Measurements from ENCODE around the gene SLC16A13.

The SLC16A13 gene

GRCh38 chr17:7014995-7015958, 20.5 kb upstream of the SLC16A13 start:
- TF ChIP-seq CTCF (IDR thresholded peaks at IDR 0.05; ENCODE audit: insufficient read depth, missing control alignments) = no peak
- FAIRE-seq = no peak
- no peak for DNase-seq (ENCODE audit: insufficient read length, low spot score)

DNA sequence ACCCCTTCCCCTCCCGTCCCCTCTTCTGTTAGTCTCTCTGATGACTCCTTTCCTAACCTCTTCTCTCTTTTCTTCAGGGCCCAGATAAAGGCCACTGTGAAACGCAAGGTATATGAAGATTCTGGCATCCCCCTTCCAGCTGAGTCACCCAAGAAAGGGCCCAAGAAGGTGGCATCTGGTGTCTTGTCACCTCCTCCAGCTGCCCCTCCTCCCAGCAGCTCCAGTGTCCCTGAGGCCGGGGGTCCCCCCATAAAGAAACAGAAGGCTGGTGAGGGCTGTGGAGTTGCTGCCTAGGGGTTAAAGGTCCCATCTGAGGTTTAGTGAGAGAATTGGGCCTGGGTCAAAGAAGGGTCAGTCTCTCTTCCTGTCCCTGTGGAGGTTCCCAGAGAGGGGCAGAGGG, 19.4 kb upstream of the SLC16A13 start:
- FAIRE-seq = no peak
- DNase-seq (ENCODE audit: insufficient read length, low spot score) = no peak
- TF ChIP-seq CTCF (IDR thresholded peaks at IDR 0.05; ENCODE audit: insufficient read depth, missing control alignments) = no peak

- no peak for TF ChIP-seq CTCF (IDR thresholded peaks at IDR 0.05; ENCODE audit: insufficient read depth, missing control alignments)
- no peak for FAIRE-seq
- no peak for DNase-seq (ENCODE audit: insufficient read length, low spot score)
These were observed 18.7 kb upstream of the SLC16A13 start for GRCh38 chr17:7016886-7017826.

- DNase-seq (ENCODE audit: insufficient read length, low spot score) = no peak
- no peak for FAIRE-seq
These were observed 18.0 kb upstream of the SLC16A13 start for GRCh38 chr17:7017827-7018200.

DNA sequence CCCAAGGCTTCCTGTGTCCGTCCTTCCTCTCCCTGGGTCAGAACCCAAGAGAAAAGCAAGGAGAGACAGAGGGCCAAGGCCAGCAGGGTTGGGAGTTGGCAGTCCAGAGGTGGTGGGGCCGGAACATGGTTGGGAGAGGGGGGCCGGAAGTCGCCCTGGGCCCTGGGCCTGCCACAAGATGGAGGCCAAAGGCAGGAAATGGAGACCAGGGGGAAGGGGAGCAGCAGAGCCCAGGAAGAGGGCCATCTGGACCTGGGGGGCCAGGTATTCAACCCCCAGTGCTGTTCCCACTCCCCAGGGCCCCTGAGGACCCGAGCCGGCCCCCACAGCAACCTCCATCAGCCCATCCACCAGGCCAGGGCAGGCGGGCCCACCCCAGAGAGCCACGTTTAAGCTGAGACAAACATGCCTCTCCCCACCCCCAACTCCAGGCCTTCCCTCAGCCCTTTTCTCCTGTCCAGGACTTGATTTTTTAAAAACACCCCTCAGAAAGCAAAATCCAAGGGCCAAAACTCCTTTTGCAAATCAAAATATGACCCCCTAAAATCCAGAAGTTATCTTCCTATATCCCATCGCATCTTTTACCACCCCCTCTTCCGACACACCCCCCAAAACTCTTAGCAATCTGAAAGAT, 17.4 kb upstream of the SLC16A13 start:
- DNase-seq (ENCODE audit: insufficient read length, low spot score) (no peak), FAIRE-seq (no peak)
- TF ChIP-seq CTCF (IDR thresholded peaks at IDR 0.05; ENCODE audit: insufficient read depth, missing control alignments) = no peak

More at GRCh38 chr17:7017827-7018200, 18.0 kb upstream of the SLC16A13 start:
- no peak for TF ChIP-seq CTCF (IDR thresholded peaks at IDR 0.05; ENCODE audit: insufficient read depth, missing control alignments)

GRCh38 chr17:7019367-7019766, 16.4 kb upstream of the SLC16A13 start:
- no peak for FAIRE-seq
- DNase-seq (ENCODE audit: insufficient read length, low spot score) = no peak
- no peak for TF ChIP-seq CTCF (IDR thresholded peaks at IDR 0.05; ENCODE audit: insufficient read depth, missing control alignments)

All from D721Med (cell line).